Measurements from ENCODE around the gene FOXRED2. TPM values are rescaled to one million over a fixed set of nuclear protein-coding genes. Genes with fewer than 3 reads are reported as not detected.
"Not testable (repeated sequence)": the region's sequence is repeated elsewhere in the genome, so short reads cannot be mapped to it uniquely, and the experiment has no call there.

FOXRED2 gene
- total RNA-seq, 2 experiments from 2014 or later: 22.6 to 48.3 TPM

DNA sequence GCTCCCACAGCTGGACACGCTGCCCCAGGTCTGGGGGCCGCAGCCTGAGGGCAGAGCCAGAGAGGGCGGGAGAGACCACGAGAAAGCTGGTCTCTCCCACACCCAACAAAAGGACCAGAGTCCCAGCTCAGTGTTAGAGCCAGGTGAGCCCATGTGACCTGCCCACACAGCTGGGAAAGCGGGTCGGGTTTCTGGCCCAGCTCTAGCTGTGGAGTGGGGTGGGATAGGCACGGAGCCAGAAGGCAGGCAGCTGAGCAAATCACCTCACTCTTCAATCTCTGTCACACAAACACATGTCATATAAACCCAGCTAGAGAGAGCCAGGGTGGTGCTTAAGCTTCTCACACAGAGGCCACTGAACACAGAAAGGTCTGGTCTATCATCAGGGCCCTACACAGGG is 29.9 kb upstream of the FOXRED2 start:
- no peaks in the 10 kb centered on the region for H3K79me2 ChIP-seq (ENCODE audit: insufficient read depth, low read depth, low read length)

DNA sequence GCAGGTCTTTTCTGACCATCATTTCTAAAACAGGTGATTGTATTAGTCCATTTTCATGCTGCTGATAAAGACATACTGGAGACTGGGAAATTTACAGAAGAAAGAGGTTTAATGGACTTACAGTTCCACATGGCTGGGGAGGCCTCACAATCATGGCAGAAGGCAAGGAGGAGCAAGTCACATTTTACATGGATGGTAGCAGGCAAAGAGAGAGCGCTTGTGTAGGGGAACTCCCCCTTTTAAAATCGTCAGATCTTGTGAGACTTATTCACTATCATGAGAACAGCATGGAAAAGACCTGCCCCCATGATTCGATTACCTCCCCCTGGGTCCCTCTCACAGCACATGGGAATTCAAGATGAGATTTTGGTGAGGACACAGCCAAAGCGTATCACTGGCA is 26.5 kb upstream of the FOXRED2 start:
- H3K27ac ChIP-seq (ENCODE audit: low read depth, low read length, poor library complexity, severe bottlenecking); H4K20me1 ChIP-seq (ENCODE audit: insufficient read depth, low read length); BruUV-seq (replicated peaks); H3K4me2 ChIP-seq (ENCODE audit: low read length); H3K9me2 ChIP-seq (ENCODE audit: insufficient read depth, low read length); H3K4me1 ChIP-seq (ENCODE audit: insufficient read depth, low read length, poor library complexity, severe bottlenecking); H3K36me3 ChIP-seq (ENCODE audit: insufficient read depth, low read length); DNase-seq (ENCODE audit: low spot score); CTCF ChIA-PET (ENCODE audit: unreplicated experiment); H3K4me3 ChIP-seq (ENCODE audit: low read depth, low read length, poor library complexity, severe bottlenecking); intact Hi-C loops (cut with micrococcal nuclease; ENCODE audit: unreplicated experiment); POLR2A ChIA-PET; H3K9me3 ChIP-seq (ENCODE audit: low read length); H3K79me2 ChIP-seq (ENCODE audit: insufficient read depth, low read depth, low read length); H2AFZ ChIP-seq (ENCODE audit: low read length): not testable (repeated sequence)

More for the DNA sequence above, 29.9 kb upstream of the FOXRED2 start:
- no peaks in the 10 kb centered on the region for H3K36me3 ChIP-seq (ENCODE audit: insufficient read depth, low read length)
- intact Hi-C loops (cut with micrococcal nuclease; ENCODE audit: unreplicated experiment): no loop called here
- no peak overlapping the region for H3K4me3 ChIP-seq (ENCODE audit: low read depth, low read length, poor library complexity, severe bottlenecking)
- H3K27ac ChIP-seq (ENCODE audit: low read depth, low read length, poor library complexity, severe bottlenecking): no peak overlapping the region
- H4K20me1 ChIP-seq (ENCODE audit: insufficient read depth, low read length): no peaks in the 10 kb centered on the region
- ChIA-PET POLR2A (interaction anchor here (0.6 kb wide), 1 partner anchor 495 kb away, joined by 3 read pairs; no protein-coding TSS in a partner anchor), CTCF (ENCODE audit: unreplicated experiment) (no interaction called here)
- H3K4me2 ChIP-seq (ENCODE audit: low read length): no peak overlapping the region
- no peaks in the 10 kb centered on the region for H3K9me2 ChIP-seq (ENCODE audit: insufficient read depth, low read length)
- TF ChIP-seq, protein P1, sequence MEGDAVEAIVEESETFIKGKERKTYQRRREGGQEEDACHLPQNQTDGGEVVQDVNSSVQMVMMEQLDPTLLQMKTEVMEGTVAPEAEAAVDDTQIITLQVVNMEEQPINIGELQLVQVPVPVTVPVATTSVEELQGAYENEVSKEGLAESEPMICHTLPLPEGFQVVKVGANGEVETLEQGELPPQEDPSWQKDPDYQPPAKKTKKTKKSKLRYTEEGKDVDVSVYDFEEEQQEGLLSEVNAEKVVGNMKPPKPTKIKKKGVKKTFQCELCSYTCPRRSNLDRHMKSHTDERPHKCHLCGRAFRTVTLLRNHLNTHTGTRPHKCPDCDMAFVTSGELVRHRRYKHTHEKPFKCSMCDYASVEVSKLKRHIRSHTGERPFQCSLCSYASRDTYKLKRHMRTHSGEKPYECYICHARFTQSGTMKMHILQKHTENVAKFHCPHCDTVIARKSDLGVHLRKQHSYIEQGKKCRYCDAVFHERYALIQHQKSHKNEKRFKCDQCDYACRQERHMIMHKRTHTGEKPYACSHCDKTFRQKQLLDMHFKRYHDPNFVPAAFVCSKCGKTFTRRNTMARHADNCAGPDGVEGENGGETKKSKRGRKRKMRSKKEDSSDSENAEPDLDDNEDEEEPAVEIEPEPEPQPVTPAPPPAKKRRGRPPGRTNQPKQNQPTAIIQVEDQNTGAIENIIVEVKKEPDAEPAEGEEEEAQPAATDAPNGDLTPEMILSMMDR (conservative IDR thresholded peaks at IDR 0.05; ENCODE audit: low read length): no peak
- TF ChIP-seq EZH2phosphoT487 (IDR thresholded peaks at IDR 0.05; ENCODE audit: borderline replicate concordance, low read depth, low read length): no peak
- no TSS peak for BruUV-seq (replicated peaks)
- H3K4me1 ChIP-seq (ENCODE audit: insufficient read depth, low read length, poor library complexity, severe bottlenecking): no peaks in the 10 kb centered on the region
- H3K9me3 ChIP-seq (ENCODE audit: low read length): peaks cover 6% of the 10 kb centered on the region
- no peak for DNase-seq (ENCODE audit: low spot score)
- H2AFZ ChIP-seq (ENCODE audit: low read length): no peak overlapping the region

DNA sequence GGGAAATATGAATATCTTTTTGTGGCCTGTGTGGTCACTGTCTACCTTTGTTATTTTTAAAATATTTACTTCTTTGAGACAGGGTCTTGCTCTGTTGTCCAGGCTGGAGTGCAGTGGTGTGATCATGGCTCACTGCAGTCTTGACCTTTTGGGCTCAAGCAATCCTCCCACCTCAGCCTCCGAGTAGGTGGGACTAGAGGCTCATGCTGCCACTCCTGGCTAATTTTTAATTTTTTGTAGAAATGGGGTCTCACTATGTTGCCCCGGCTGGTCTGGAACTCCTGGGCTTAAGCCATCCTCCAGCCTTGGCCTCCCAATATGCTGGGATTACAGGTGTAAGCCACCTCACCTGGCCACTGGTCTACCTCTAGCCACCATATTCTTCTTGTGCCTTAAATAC is 25.6 kb upstream of the FOXRED2 start:
- TF ChIP-seq EZH2phosphoT487 (IDR thresholded peaks at IDR 0.05; ENCODE audit: borderline replicate concordance, low read depth, low read length): no peak
- TF ChIP-seq, protein P1 (conservative IDR thresholded peaks at IDR 0.05; ENCODE audit: low read length): no peak
- ChIA-PET CTCF (ENCODE audit: unreplicated experiment) (no interaction called here), POLR2A (no interaction called here)
- H3K4me1 ChIP-seq (ENCODE audit: insufficient read depth, low read length, poor library complexity, severe bottlenecking): peaks cover 15% of the 10 kb centered on the region
- H3K4me3 ChIP-seq (ENCODE audit: low read depth, low read length, poor library complexity, severe bottlenecking): no peak overlapping the region
- H4K20me1 ChIP-seq (ENCODE audit: insufficient read depth, low read length): peaks cover 6% of the 10 kb centered on the region; the same call in 1 of the 2 replicates
- DNase-seq (ENCODE audit: low spot score): no peak
- no peaks in the 10 kb centered on the region for H3K9me2 ChIP-seq (ENCODE audit: insufficient read depth, low read length)
- H3K79me2 ChIP-seq (ENCODE audit: insufficient read depth, low read depth, low read length): peaks cover 15% of the 10 kb centered on the region
- no TSS peak for BruUV-seq (replicated peaks)
- no peak overlapping the region for H3K4me2 ChIP-seq (ENCODE audit: low read length)
- H3K27ac ChIP-seq (ENCODE audit: low read depth, low read length, poor library complexity, severe bottlenecking): no peak overlapping the region
- peaks cover 6% of the 10 kb centered on the region for H3K9me3 ChIP-seq (ENCODE audit: low read length)
- no peak overlapping the region for H2AFZ ChIP-seq (ENCODE audit: low read length)
- peaks cover 7% of the 10 kb centered on the region; the same call in 1 of the 2 replicates for H3K36me3 ChIP-seq (ENCODE audit: insufficient read depth, low read length)
- intact Hi-C loops (cut with micrococcal nuclease; ENCODE audit: unreplicated experiment): no loop called here

Data from OCI-LY7 (cell line).